ENCODE measurements around the gene CISTR. TPM values are rescaled to one million over a fixed set of nuclear protein-coding genes. Genes with fewer than 3 reads are reported as not detected.
"Not testable (repeated sequence)": the region's sequence is repeated elsewhere in the genome, so short reads cannot be mapped to it uniquely, and the experiment has no call there.

Gene CISTR
- total RNA-seq, 1 donor from 2014 or later = 1.4 TPM

DNA sequence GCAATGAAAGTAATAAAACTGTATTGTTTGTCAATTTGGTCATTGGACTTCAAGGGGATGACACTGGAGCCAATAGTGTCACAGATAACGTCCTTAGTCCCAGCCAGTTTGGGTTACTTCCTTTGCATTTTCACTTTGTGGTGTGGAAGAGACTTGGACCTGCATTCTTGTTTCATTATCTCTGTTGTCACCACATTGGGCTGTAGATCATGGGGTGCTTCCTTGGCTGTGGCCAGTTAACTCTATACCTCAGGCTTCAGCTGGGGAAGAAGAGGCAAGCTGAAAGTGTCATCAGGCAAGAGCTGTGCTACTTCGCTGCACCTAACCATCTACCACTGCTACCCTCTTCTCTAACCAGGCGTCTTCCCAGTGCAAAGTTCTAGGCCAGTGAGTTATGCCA is 15.1 kb upstream of the CISTR start:
- Mint-ChIP-seq H3K36me3 (ENCODE audit: low read depth, unreplicated experiment) (peaks cover 7% of the 10 kb centered on the region), H3K4me3 (ENCODE audit: unreplicated experiment) (no peak overlapping the region), H3K27me3 (ENCODE audit: unreplicated experiment) (peaks cover 5% of the 10 kb centered on the region), H3K9me3 (ENCODE audit: unreplicated experiment) (no peaks in the 10 kb centered on the region), H3K27ac (ENCODE audit: unreplicated experiment) (no peak overlapping the region), H3K4me1 (ENCODE audit: unreplicated experiment) (peaks cover 11% of the 10 kb centered on the region)
- TF ChIP-seq, protein P1, sequence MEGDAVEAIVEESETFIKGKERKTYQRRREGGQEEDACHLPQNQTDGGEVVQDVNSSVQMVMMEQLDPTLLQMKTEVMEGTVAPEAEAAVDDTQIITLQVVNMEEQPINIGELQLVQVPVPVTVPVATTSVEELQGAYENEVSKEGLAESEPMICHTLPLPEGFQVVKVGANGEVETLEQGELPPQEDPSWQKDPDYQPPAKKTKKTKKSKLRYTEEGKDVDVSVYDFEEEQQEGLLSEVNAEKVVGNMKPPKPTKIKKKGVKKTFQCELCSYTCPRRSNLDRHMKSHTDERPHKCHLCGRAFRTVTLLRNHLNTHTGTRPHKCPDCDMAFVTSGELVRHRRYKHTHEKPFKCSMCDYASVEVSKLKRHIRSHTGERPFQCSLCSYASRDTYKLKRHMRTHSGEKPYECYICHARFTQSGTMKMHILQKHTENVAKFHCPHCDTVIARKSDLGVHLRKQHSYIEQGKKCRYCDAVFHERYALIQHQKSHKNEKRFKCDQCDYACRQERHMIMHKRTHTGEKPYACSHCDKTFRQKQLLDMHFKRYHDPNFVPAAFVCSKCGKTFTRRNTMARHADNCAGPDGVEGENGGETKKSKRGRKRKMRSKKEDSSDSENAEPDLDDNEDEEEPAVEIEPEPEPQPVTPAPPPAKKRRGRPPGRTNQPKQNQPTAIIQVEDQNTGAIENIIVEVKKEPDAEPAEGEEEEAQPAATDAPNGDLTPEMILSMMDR (IDR thresholded peaks at IDR 0.05; ENCODE audit: unreplicated experiment) = no peak
- no peak for DNase-seq (ENCODE audit: low spot score)

DNA sequence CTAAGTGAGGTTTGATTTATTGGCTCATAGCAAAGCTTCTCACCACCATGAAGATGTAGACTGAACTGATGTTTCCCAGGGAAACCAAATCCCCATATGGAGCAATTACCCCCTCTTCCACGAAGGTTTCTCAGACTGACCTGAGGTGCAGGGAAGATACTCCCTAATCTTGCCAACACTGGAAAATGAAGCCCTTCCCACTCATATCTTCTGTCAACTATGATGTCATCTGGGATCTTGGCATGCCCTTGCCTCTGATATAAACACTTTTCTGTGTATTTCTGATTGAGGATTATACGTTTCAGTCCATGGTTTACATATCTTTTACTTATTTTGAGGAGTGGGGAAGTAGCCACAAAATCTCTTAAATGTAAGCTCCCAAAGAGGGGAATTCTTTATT is 14.1 kb upstream of the CISTR start:
- DNase-seq (ENCODE audit: low spot score) = no peak
- H3K9me3 Mint-ChIP-seq (ENCODE audit: unreplicated experiment) = no peaks in the 10 kb centered on the region
- no peak overlapping the region for H3K27ac Mint-ChIP-seq (ENCODE audit: unreplicated experiment)
- H3K4me3 Mint-ChIP-seq (ENCODE audit: unreplicated experiment) = no peak overlapping the region
- H3K27me3 Mint-ChIP-seq (ENCODE audit: unreplicated experiment) = peaks cover 5% of the 10 kb centered on the region
- TF ChIP-seq, protein P1 (IDR thresholded peaks at IDR 0.05; ENCODE audit: unreplicated experiment) = no peak
- peaks cover 13% of the 10 kb centered on the region for H3K4me1 Mint-ChIP-seq (ENCODE audit: unreplicated experiment)
- H3K36me3 Mint-ChIP-seq (ENCODE audit: low read depth, unreplicated experiment) = peaks cover 7% of the 10 kb centered on the region

DNA sequence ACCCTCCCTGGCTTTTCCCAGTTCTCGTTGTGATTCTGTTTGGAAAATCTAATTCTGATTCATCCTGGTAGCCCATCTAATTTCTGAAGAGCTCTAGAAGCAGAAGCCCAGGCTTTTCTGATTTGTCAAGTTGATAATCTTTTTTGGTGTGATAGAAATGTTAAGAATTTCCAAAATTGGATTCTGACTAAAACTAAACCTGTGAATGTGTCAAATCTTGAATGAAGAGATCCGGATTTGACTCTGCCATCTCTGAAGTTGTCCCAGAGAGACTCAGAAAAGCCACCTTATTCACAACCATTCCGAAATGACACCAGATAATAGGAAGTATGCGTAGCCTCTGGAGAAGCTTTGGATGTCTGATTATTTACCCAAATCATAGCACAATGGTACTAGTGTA is 12.8 kb upstream of the CISTR start:
- DNase-seq (ENCODE audit: low spot score) = no peak
- H3K36me3 Mint-ChIP-seq (ENCODE audit: low read depth, unreplicated experiment) = peaks cover 11% of the 10 kb centered on the region
- H3K27me3 Mint-ChIP-seq (ENCODE audit: unreplicated experiment) = peaks cover 7% of the 10 kb centered on the region

DNA sequence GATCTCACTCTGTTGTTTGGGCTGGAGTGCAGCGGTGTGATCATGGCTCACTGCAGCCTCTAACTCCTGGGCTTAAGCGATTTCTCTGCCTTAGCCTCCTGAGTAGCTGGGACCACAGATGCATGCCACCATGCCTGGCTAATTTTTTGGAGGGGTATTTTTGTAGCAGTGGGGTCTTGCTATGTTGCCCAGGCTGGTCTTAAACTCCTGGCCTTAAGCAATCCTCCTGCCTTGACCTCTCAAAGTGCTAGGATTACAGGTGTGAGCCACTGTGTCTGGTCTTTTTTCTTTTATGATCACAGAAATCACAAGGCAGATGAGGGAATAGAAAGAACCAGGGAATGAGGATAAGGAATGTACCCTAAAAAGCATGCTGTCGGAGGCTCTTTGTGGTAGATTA is 11.0 kb upstream of the CISTR start:
- not testable (repeated sequence) for H3K27ac Mint-ChIP-seq (ENCODE audit: unreplicated experiment); H3K4me3 Mint-ChIP-seq (ENCODE audit: unreplicated experiment); DNase-seq (ENCODE audit: low spot score); H3K9me3 Mint-ChIP-seq (ENCODE audit: unreplicated experiment)
- Mint-ChIP-seq H3K27me3 (ENCODE audit: unreplicated experiment) (peaks cover 15% of the 10 kb centered on the region), H3K4me1 (ENCODE audit: unreplicated experiment) (peaks cover 25% of the 10 kb centered on the region), H3K36me3 (ENCODE audit: low read depth, unreplicated experiment) (peaks cover 15% of the 10 kb centered on the region)

More for the DNA sequence above, 12.8 kb upstream of the CISTR start:
- no peak overlapping the region for H3K27ac Mint-ChIP-seq (ENCODE audit: unreplicated experiment)
- TF ChIP-seq, protein P1 (IDR thresholded peaks at IDR 0.05; ENCODE audit: unreplicated experiment) = no peak
- peaks cover 15% of the 10 kb centered on the region for H3K4me1 Mint-ChIP-seq (ENCODE audit: unreplicated experiment)
- no peak overlapping the region for H3K4me3 Mint-ChIP-seq (ENCODE audit: unreplicated experiment)
- H3K9me3 Mint-ChIP-seq (ENCODE audit: unreplicated experiment) = no peaks in the 10 kb centered on the region

DNA sequence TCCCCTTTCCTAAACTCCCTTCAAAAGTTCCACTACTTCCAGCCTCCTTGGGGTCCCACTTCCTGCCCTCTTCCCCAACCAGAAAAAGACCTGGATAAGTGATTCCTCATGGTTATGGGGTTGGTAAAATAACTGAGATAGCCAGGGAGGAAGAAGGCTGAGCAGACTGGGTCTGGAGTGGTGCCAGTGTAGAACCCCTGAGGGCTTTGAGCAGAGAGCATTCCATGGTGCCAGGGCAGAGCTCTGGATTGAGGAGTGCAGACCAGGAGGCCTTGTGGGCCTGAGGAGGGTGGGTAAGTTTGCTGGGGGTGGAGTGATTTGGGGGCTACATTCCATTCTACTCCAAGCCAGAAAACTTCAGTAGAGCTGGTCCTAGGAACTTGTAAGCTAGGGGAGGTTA is 9.5 kb upstream of the CISTR start:
- H3K27me3 Mint-ChIP-seq (ENCODE audit: unreplicated experiment) = peaks cover 18% of the 10 kb centered on the region
- H3K27ac Mint-ChIP-seq (ENCODE audit: unreplicated experiment) = no peak overlapping the region
- H3K4me3 Mint-ChIP-seq (ENCODE audit: unreplicated experiment) = no peak overlapping the region
- peaks cover 15% of the 10 kb centered on the region for H3K36me3 Mint-ChIP-seq (ENCODE audit: low read depth, unreplicated experiment)
- H3K4me1 Mint-ChIP-seq (ENCODE audit: unreplicated experiment) = peaks cover 27% of the 10 kb centered on the region
- H3K9me3 Mint-ChIP-seq (ENCODE audit: unreplicated experiment) = no peaks in the 10 kb centered on the region
- TF ChIP-seq, protein P1 (IDR thresholded peaks at IDR 0.05; ENCODE audit: unreplicated experiment) = no peak
- no peak for DNase-seq (ENCODE audit: low spot score)

Data from endothelial cell (in vitro differentiated cells).